NCI-H2107 treated with DMSO at 0.1 percent for 48 hours (cell line): Measurements from ENCODE around the gene CAND1.

Experiments
- DNase-seq: peaks from one replicate; lab custom pipeline; 2025; ENCODE audit not compliant: unreplicated experiment; lab: John Stamatoyannopoulos, UW

CAND1 gene

GRCh38 chr12:67280088-67280487 is 10.9 kb downstream of the CAND1 start:
- DNase-seq, result no peak

- DNase-seq, result no peak
These were observed 11.4 kb downstream of the CAND1 start for GRCh38 chr12:67280572-67280971.

- no peak for DNase-seq
These were observed 15.4 kb downstream of the CAND1 start for GRCh38 chr12:67284561-67284960.

- DNase-seq, result no peak
These were observed 17.1 kb downstream of the CAND1 start for GRCh38 chr12:67286257-67286656.

GRCh38 chr12:67287311-67287710 is 18.2 kb downstream of the CAND1 start:
- no peak for DNase-seq

GRCh38 chr12:67288561-67288960 is 19.4 kb downstream of the CAND1 start:
- DNase-seq, result no peak

- no peak for DNase-seq
These were observed 21.2 kb downstream of the CAND1 start for GRCh38 chr12:67290378-67290777.

GRCh38 chr12:67299526-67299925 is 30.4 kb downstream of the CAND1 start:
- no peak for DNase-seq

- no peak for DNase-seq
These were observed 30.8 kb downstream of the CAND1 start for GRCh38 chr12:67299926-67300325.

GRCh38 chr12:67302162-67302561 is 33.0 kb downstream of the CAND1 start:
- DNase-seq, result no peak

GRCh38 chr12:67305544-67305943 is 36.4 kb downstream of the CAND1 start:
- no peak for DNase-seq

- no peak for DNase-seq
These were observed 37.6 kb downstream of the CAND1 start for GRCh38 chr12:67306712-67307111.

GRCh38 chr12:67315661-67316060 is 46.5 kb downstream of the CAND1 start:
- DNase-seq, result no peak

- no peak for DNase-seq
These were observed 49.6 kb downstream of the CAND1 start for GRCh38 chr12:67318786-67319185.

- DNase-seq, result no peak
These were observed 50.8 kb downstream of the CAND1 start for GRCh38 chr12:67319936-67320335.

- no peak for DNase-seq
These were observed 51.6 kb downstream of the CAND1 start for GRCh38 chr12:67320614-67321295.

- no peak for DNase-seq
These were observed 53.4 kb downstream of the CAND1 start for GRCh38 chr12:67322580-67322979.

- DNase-seq, result no peak
These were observed 53.8 kb downstream of the CAND1 start for GRCh38 chr12:67323007-67323406.

- no peak for DNase-seq
These were observed 57.5 kb downstream of the CAND1 start for GRCh38 chr12:67326637-67327036.

GRCh38 chr12:67327466-67327865 is 58.3 kb downstream of the CAND1 start:
- DNase-seq, result no peak

GRCh38 chr12:67331123-67331522 is 62.0 kb downstream of the CAND1 start:
- DNase-seq, result no peak

- no peak for DNase-seq
These were observed 62.7 kb downstream of the CAND1 start for GRCh38 chr12:67331828-67332227.

- no peak for DNase-seq
These were observed 64.5 kb downstream of the CAND1 start for GRCh38 chr12:67333649-67334048.
